Fibroblast of skin of right biceps (primary cell): ENCODE measurements around the gene TGM4.
"Not testable (repeated sequence)": the region's sequence is repeated elsewhere in the genome, so short reads cannot be mapped to it uniquely, and the experiment has no call there.

ENCODE experiments used
- DNase-seq: peaks from one replicate; pipeline ENCODE4 v3.0.0-alpha.2; 2013

Gene TGM4

GRCh38 chr3:44874308-44874707 lies at the start of gene TGM4:
Gene TGM4, plus strand, starts transcription at chr3:44874608. Its CDS starts 71 bp downstream, at chr3:44874679.
- DNase-seq, result no peak

- peak; percentile 65 for DNase-seq
These were observed 49.0 kb upstream of the TGM4 start for GRCh38 chr3:44825264-44825925.

GRCh38 chr3:44827196-44827595 lies 47.2 kb upstream of the TGM4 start:
- DNase-seq, result no peak

- no peak for DNase-seq
These were observed 43.2 kb upstream of the TGM4 start for GRCh38 chr3:44831232-44831631.

- DNase-seq, result no peak
These were observed 42.4 kb upstream of the TGM4 start for GRCh38 chr3:44832032-44832431.

GRCh38 chr3:44832965-44833364 lies 41.4 kb upstream of the TGM4 start:
- no peak for DNase-seq

GRCh38 chr3:44833394-44833793 lies 41.0 kb upstream of the TGM4 start:
- no peak for DNase-seq

GRCh38 chr3:44835684-44836083 lies 38.7 kb upstream of the TGM4 start:
- no peak for DNase-seq

- DNase-seq, result no peak
These were observed 32.0 kb upstream of the TGM4 start for GRCh38 chr3:44842376-44842775.

- DNase-seq, result peak; percentile 34
These were observed 28.6 kb upstream of the TGM4 start for GRCh38 chr3:44845528-44846520.

- no peak for DNase-seq
These were observed 25.8 kb upstream of the TGM4 start for GRCh38 chr3:44848634-44849033.

- DNase-seq, result not testable (repeated sequence)
These were observed 17.7 kb upstream of the TGM4 start for GRCh38 chr3:44856663-44857062.

GRCh38 chr3:44860117-44860516 lies 14.3 kb upstream of the TGM4 start:
- no peak for DNase-seq

GRCh38 chr3:44861412-44862225 lies 12.8 kb upstream of the TGM4 start, which contains the start of gene TMEM42:
Gene TMEM42, plus strand, starts transcription at chr3:44861912. Its CDS starts 13 bp downstream, at chr3:44861925.
- peak; percentile 90 for DNase-seq

- peak; percentile 17 for DNase-seq
These were observed 12.2 kb upstream of the TGM4 start for GRCh38 chr3:44862226-44862637.

GRCh38 chr3:44865272-44866035 lies 9.0 kb upstream of the TGM4 start:
- DNase-seq, result no peak

GRCh38 chr3:44867421-44868111 lies 6.8 kb upstream of the TGM4 start:
- no peak for DNase-seq

GRCh38 chr3:44870375-44871061 lies 3.9 kb upstream of the TGM4 start:
- DNase-seq, result no peak

- no peak for DNase-seq
These were observed 1.2 kb downstream of the TGM4 start for GRCh38 chr3:44875596-44875995.

GRCh38 chr3:44877333-44877732 lies 2.9 kb downstream of the TGM4 start:
- no peak for DNase-seq

GRCh38 chr3:44880284-44880683 lies 5.9 kb downstream of the TGM4 start:
- no peak for DNase-seq
